Bone marrow (tissue), 2 donors: ENCODE data around the gene ZFAND3.
"Not testable (repeated sequence)": the region's sequence is repeated elsewhere in the genome, so short reads cannot be mapped to it uniquely, and the experiment has no call there.

Source experiments
- DNase-seq, 2 donors: peaks; one replicate each; lab custom pipeline; 2025; lab: John Stamatoyannopoulos, UW

Gene ZFAND3

GRCh38 chr6:37972994-37973757, 153.6 kb downstream of the ZFAND3 start:
- no peak for DNase-seq

- DNase-seq, result no peak
These were observed 154.9 kb downstream of the ZFAND3 start for GRCh38 chr6:37974381-37974780.

- DNase-seq, result no peak
These were observed 155.4 kb downstream of the ZFAND3 start for GRCh38 chr6:37974943-37975342.

GRCh38 chr6:37977715-37978114, 158.2 kb downstream of the ZFAND3 start:
- DNase-seq, result no peak

- DNase-seq, result no peak
These were observed 160.1 kb downstream of the ZFAND3 start for GRCh38 chr6:37979392-37980221.

GRCh38 chr6:37980222-37980595, 160.7 kb downstream of the ZFAND3 start:
- DNase-seq, result no peak

GRCh38 chr6:37981626-37982025, 162.1 kb downstream of the ZFAND3 start:
- no peak for DNase-seq

- no peak for DNase-seq
These were observed 162.8 kb downstream of the ZFAND3 start for GRCh38 chr6:37982317-37982716.

GRCh38 chr6:37983720-37984501, 164.4 kb downstream of the ZFAND3 start:
- no peak for DNase-seq

GRCh38 chr6:37984578-37984977, 165.1 kb downstream of the ZFAND3 start:
- DNase-seq, result no peak

GRCh38 chr6:37985355-37985754, 165.8 kb downstream of the ZFAND3 start:
- no peak for DNase-seq

- DNase-seq, result no peak
These were observed 167.5 kb downstream of the ZFAND3 start for GRCh38 chr6:37987018-37987417.

GRCh38 chr6:37987559-37987958, 168.0 kb downstream of the ZFAND3 start:
- DNase-seq, result no peak

- no peak for DNase-seq
These were observed 168.6 kb downstream of the ZFAND3 start for GRCh38 chr6:37988127-37988526.

- no peak for DNase-seq
These were observed 169.2 kb downstream of the ZFAND3 start for GRCh38 chr6:37988696-37989095.

GRCh38 chr6:37990762-37991525, 171.4 kb downstream of the ZFAND3 start:
- no peak for DNase-seq

GRCh38 chr6:37992749-37993148, 173.2 kb downstream of the ZFAND3 start:
- DNase-seq, result no peak

- not testable (repeated sequence) for DNase-seq
These were observed 173.7 kb downstream of the ZFAND3 start for GRCh38 chr6:37993194-37993593.

GRCh38 chr6:37993596-37993995, 174.1 kb downstream of the ZFAND3 start:
- no peak for DNase-seq

GRCh38 chr6:37994223-37994622, 174.7 kb downstream of the ZFAND3 start:
- no peak for DNase-seq

GRCh38 chr6:37998366-37998765, 178.8 kb downstream of the ZFAND3 start:
- DNase-seq, result no peak

- no peak for DNase-seq
These were observed 181.9 kb downstream of the ZFAND3 start for GRCh38 chr6:38001386-38001785.
